Measurements from ENCODE around the gene CORO2B.

DNA sequence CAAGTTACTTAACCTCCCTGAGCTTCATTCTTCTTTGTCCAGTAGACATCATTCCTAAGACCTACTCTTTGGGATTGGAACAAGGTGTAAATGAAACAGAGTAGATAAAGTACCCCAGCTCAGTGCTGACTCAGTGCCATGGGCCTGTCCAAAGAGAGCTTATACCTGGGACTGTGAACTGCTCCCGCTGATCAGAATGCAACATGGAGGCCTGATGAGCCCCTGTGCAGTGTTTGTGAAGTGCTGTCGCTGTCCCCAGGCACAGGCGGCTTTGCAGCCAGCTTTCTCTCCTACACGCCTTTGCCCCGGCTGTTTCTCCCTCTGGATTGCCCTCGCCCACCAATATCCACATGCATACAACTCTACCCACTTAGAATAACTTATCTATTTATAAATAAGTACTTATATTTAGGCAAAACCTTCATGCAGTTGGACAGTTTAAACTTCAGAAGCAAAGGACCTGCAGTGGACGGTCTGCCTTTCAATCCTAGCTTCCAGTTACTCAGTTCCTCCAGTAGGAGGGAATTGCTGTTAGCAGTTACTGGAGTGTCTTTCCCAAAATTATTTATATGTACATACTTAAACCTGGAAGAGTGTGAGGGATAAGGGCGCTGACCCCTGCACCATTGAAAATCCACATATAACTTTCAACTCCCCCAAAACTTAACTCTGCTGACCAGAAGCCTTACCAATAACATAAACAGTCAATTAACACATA lies 80.0 kb downstream of the CORO2B start:
- TF ChIP-seq POLR2A (IDR thresholded peaks at IDR 0.05) (no peak), EP300 (IDR thresholded peaks at IDR 0.05) (no peak)
- TF ChIP-seq, protein P1, sequence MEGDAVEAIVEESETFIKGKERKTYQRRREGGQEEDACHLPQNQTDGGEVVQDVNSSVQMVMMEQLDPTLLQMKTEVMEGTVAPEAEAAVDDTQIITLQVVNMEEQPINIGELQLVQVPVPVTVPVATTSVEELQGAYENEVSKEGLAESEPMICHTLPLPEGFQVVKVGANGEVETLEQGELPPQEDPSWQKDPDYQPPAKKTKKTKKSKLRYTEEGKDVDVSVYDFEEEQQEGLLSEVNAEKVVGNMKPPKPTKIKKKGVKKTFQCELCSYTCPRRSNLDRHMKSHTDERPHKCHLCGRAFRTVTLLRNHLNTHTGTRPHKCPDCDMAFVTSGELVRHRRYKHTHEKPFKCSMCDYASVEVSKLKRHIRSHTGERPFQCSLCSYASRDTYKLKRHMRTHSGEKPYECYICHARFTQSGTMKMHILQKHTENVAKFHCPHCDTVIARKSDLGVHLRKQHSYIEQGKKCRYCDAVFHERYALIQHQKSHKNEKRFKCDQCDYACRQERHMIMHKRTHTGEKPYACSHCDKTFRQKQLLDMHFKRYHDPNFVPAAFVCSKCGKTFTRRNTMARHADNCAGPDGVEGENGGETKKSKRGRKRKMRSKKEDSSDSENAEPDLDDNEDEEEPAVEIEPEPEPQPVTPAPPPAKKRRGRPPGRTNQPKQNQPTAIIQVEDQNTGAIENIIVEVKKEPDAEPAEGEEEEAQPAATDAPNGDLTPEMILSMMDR (IDR thresholded peaks at IDR 0.05) = no peak
